Measurements from ENCODE around the gene WIPI1.

- no peak for TF ChIP-seq EZH2phosphoT487 (IDR thresholded peaks at IDR 0.05; ENCODE audit: borderline replicate concordance, low read length)
- TF ChIP-seq CTCF (conservative IDR thresholded peaks at IDR 0.05; ENCODE audit: low read depth, low read length): no peak
- no peak for TF ChIP-seq EZH2 (IDR thresholded peaks at IDR 0.05; ENCODE audit: low read length, unreplicated experiment)
Measured at GRCh38 chr17:68383443-68384321, 73.6 kb downstream of the WIPI1 start.

Data from PC-3 (cell line).